Superior temporal gyrus (tissue), 1 donor: Measurements from ENCODE around the gene NOS3.
"Not testable (repeated sequence)": the region's sequence is repeated elsewhere in the genome, so short reads cannot be mapped to it uniquely, and the experiment has no call there.

ENCODE experiments used
- DNase-seq: peaks from one replicate; pipeline ENCODE4 v3.0.0-alpha.2; 2016; ENCODE audit errors: extremely low spot score

NOS3 gene

DNA sequence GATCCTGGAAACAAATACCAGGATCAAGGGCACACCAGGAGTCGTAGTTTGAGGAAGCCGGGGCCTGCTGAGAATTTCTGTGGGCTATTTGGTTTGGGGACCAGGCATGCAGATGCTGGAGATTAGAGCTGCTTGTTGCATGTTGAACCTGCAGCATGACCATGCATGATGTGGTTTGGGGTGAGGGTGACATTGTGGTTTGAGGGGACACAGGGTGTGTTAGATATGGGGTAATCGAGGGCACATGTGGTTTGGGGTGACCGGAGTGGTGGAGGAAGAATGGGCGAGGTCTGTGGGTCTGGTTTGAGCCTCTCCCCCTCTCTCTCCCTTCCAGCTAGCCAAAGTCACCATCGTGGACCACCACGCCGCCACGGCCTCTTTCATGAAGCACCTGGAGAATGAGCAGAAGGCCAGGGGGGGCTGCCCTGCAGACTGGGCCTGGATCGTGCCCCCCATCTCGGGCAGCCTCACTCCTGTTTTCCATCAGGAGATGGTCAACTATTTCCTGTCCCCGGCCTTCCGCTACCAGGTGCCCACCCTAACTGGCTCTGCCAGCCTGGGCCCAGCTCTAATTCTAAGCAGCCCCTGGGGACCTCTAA lies 10.2 kb downstream of the NOS3 start:
- DNase-seq: no peak

- DNase-seq: no peak
These were observed 10.7 kb downstream of the NOS3 start for GRCh38 chr7:151001546-151001945.

DNA sequence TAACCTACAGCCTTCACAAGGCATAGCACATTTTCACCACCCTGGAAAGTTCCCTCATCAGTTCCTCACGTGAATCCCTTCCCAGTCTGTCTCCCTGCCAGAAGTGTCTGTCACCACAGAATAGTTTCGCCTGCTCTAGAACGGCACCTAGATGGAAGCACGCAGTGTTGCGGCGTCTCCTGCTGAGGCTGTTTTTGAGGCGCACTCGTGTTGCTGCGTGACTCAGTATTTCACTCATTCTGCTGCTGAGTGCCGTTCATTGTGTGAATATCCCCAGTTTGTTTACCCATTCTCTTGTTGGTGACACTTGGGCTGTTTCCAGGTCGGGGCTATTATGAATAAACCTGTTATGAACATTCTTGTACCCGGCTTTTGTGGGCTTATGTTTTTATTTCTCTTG lies 12.8 kb downstream of the NOS3 start:
- no peak for DNase-seq

- no peak for DNase-seq
These were observed 14.7 kb downstream of the NOS3 start for GRCh38 chr7:151005566-151005965.

DNA sequence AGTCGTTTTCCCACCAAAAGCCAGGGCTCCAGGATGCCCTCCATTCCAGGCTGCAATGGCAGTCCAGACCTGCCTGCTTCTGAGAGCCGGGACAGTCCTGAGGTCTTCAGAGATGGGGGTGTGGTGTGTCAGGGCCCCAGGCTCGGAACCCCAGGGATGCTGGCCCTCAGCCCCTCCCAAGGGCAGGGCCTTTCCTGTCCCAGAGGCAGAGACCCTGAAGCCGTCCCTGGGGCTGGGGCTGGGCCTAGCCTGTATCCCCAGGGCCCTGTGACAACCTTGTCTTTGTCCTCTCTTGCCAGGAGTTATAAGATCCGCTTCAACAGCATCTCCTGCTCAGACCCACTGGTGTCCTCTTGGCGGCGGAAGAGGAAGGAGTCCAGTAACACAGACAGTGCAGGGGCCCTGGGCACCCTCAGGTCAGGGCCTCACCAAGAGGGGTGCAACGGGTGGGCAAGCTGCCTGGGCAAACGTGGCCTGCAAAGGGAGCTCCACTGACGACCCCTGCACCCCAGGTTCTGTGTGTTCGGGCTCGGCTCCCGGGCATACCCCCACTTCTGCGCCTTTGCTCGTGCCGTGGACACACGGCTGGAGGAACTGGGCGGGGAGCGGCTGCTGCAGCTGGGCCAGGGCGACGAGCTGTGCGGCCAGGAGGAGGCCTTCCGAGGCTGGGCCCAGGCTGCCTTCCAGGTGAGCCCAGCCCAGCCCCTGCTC lies 15.9 kb downstream of the NOS3 start:
- DNase-seq: no peak

DNA sequence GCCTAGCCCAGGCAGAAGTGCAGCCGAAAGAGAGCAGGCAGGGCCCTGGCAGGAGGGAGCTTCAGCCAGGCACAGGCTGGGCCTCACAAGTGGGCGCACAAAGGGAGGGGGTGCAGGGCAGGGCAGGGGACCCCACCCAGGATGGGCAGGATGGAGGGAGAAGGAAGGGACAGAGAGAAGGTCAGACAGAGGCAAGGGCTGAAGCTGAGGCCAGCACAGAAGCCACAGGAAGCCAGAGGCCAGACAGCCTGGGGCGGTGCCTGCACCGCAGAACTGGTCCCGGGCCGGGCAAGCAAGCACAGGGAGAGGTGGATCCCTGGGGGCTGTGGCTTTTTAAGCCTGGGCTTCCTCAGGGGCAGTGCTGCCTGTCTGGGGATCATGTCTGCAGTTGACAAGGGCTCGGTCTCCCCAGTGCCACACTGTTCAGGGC lies 16.7 kb downstream of the NOS3 start:
- no peak for DNase-seq

- no peak for DNase-seq
These were observed 17.3 kb downstream of the NOS3 start for GRCh38 chr7:151008143-151008510.

- no peak for DNase-seq
These were observed 17.9 kb downstream of the NOS3 start for GRCh38 chr7:151008511-151009323.

DNA sequence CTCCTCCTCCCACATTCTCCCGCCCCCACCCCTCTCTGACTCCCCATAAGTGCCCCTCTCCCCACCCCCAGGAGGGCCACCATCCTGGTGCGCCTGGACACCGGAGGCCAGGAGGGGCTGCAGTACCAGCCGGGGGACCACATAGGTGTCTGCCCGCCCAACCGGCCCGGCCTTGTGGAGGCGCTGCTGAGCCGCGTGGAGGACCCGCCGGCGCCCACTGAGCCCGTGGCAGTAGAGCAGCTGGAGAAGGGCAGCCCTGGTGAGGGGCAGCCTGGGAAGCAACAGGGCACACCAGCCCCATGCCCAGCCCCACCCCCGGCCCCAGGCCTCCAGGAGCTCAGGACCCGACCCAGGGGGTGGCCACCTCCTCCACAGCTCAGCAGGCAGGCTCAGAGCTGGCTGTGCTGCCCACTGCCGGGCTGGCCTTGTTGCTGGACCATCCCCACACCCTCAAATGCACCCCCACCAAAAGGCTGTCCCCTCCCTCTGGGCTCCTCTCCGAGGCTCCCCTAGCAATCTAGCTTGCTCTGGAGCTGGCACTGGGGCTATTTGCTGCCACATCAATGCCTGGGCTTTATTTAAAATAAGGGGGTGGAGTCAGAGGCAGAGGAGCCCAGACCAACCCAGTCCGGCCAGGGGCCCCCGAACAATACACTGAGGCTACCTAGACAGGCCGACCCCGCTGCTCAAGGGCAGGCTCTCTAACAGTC lies 18.7 kb downstream of the NOS3 start:
- DNase-seq: no peak

DNA sequence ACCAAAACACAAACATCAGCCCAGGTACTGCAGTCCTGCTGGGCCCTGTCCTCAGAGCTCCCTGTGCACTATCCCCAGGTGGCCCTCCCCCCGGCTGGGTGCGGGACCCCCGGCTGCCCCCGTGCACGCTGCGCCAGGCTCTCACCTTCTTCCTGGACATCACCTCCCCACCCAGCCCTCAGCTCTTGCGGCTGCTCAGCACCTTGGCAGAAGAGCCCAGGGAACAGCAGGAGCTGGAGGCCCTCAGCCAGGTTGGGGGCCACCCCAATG lies 19.2 kb downstream of the NOS3 start:
- DNase-seq: no peak

DNA sequence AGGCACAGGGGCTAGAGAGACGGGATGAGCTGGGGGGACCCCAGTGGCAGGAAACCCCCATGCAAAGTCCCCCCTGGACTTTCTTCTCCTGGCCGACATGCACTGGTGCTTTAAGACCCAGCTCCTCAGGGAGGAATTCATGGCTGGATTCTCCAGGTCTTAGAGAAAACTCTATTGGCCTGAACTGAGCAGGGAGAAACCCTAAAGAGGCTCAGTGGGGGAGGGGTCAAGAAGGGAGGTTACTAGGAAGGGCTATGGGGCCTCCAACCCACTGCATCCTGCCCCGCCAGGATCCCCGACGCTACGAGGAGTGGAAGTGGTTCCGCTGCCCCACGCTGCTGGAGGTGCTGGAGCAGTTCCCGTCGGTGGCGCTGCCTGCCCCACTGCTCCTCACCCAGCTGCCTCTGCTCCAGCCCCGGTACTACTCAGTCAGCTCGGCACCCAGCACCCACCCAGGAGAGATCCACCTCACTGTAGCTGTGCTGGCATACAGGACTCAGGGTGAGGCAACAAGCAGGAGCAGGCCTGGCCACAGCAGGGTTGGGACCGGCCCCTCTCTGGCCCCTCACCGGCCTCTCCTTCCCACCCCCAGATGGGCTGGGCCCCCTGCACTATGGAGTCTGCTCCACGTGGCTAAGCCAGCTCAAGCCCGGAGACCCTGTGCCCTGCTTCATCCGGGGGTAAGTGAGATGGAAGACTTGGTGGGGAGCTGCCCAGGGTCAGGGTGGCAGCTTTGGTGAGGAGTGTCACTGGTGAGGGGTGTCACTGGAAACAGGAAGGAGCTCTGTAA lies 19.7 kb downstream of the NOS3 start:
- no peak for DNase-seq

- DNase-seq: no peak
These were observed 20.2 kb downstream of the NOS3 start for GRCh38 chr7:151011097-151011409.

- not testable (repeated sequence) for DNase-seq
These were observed 20.8 kb downstream of the NOS3 start for GRCh38 chr7:151011616-151012015.

- no peak for DNase-seq
These were observed 21.3 kb downstream of the NOS3 start for GRCh38 chr7:151012031-151012692.

GRCh38 chr7:151012911-151013347 lies 22.1 kb downstream of the NOS3 start:
- DNase-seq: no peak

DNA sequence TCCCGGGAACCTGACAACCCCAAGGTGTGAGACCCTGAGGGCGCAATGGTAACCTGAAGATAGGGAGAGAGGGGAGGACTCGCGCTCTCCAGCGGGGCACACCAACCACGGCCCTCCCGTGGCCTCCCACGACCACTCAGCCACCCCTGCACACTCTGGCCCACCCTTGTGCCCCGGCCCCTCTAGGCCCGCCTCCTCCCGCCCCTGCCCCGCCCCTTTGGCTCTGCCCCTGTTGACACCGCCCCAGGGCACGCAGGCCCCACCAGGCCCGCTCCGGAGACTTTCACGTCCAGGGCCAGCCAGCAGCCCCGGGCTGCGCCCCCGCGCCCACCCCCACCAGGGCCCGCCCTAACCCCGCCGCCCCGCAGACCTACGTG lies 22.5 kb downstream of the NOS3 start:
- no peak for DNase-seq

GRCh38 chr7:151013733-151014497 lies 23.1 kb downstream of the NOS3 start:
- peak; percentile 67 for DNase-seq

DNA sequence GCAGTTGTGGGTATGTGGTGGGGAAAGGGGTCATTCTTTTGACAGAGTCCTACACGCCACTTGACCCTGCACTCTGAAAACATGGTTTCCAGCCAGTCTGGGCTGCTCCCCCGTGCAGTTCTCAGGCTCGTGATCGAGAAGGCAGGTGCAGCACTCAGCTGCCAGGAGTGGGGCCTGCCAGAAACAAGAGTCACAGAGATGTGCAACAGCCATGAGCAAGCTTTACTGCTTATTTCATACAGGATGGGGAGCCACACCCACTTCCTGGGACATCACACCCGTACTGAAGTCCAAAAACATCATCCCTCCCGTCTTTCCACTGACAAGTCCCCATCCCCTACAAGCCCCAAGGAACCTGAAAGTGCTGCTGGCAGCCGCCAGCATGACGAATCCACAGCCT lies 24.1 kb downstream of the NOS3 start:
- DNase-seq: no peak

DNA sequence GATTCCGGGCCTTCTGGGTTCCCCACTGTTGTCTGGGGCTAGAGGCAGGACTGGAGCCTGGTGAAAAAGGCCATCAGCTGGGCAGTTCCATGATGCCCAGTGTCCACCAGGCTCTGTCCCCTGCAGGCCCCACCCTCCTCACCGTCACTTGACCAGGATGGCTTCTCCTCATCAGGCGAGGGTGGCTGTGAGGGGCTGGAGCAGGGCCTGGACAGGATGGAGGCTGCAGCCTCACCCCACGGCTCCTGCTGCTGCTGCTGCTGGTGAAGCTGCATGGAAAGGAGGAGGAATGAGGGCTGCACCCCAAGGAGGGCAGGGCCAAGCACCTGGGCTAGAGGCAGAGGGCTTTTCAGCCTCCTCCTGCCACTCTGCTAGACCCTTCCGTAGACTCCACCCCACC lies 25.1 kb downstream of the NOS3 start:
- DNase-seq: no peak

- DNase-seq: no peak
These were observed 25.7 kb downstream of the NOS3 start for GRCh38 chr7:151016505-151016904.

DNA sequence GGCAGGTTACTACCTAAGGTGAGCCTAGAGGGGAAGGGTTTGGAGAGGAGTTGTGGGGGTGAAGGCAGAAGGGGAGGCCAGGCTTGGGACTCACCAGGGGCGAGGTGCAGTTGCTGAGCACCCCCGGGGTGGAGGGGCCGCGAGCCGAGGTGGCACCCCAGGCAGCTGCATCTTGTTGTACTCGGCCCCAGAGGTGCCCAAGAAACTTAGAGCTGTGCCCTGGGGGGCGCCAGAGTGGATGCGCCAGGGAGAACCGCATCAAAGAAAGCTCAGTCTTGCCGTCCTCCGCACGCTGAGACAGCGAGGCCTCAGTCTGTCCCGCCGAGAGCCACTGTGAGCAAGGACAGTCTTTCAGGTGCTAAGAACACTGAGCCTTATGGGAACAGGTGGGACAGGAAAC lies 26.1 kb downstream of the NOS3 start:
- no peak for DNase-seq
